HG03095 (cell line): Measurements from ENCODE around the gene FOXP1.

ENCODE experiments used
- ATAC-seq: cut with Tn5 transposase; IDR thresholded peaks from one replicate; pipeline ENCODE4 v1.9.1; 2021; ENCODE audit warnings: moderate library complexity; ENCODE audit not compliant: unreplicated experiment

FOXP1 gene

DNA sequence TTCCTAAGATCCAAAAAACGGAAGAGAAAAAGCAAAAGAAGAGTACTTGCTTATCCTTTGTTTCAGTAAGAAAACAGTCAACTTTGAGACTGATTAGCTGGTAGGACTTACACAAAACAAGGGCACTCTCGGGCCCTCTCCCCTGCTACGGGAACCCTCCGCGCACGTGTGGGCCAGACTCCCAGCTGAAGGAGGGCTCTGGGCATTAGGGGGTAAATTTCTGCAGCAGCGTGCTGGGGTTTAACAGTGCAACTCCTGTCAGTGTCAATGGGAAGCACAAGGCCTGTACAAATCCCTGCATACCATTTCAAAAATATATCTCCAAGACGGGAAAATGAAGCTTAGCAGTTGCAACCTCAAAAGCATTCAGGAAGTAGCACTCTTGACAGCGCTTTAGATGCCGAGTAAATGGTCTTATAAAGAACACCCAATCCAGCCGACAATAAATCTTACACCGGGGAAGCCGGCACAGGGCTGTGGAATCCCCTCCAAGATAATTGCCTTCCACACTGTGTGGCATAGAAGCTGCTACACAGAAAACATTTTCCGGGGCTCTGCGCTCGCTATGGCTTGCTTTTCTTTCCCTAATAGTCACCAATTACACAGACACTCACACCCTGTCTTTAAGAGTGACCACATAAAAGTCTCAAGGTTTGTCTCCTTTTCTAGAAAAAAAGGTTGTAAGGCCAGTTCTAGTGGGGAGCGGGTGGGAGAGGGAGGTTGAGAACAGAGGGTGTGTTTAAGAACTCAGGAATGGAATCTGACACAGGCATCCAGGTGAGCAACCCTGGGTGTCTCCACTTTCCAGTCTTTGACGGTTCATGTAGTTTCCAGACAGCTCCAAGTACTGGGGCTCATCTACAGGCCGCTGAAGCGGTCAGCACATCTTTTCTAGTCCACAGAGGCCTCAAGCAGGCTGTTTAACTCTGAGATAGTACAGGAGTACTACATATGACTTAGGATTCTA, 512.7 kb downstream of the FOXP1 start:
- no peak for ATAC-seq

GRCh38 chr3:71069797-71070196, 513.7 kb downstream of the FOXP1 start:
- ATAC-seq, result no peak

- ATAC-seq, result no peak
Observed at GRCh38 chr3:71067977-71068654, 515.4 kb downstream of the FOXP1 start.

- ATAC-seq, result no peak
Observed at GRCh38 chr3:71066849-71067261, 516.7 kb downstream of the FOXP1 start.

GRCh38 chr3:71066356-71066755, 517.2 kb downstream of the FOXP1 start:
- no peak for ATAC-seq

GRCh38 chr3:71065764-71066013, 517.8 kb downstream of the FOXP1 start:
- no peak for ATAC-seq

GRCh38 chr3:71064956-71065763, 518.4 kb downstream of the FOXP1 start:
- no peak for ATAC-seq

GRCh38 chr3:71064291-71064955, 519.1 kb downstream of the FOXP1 start:
- no peak for ATAC-seq

GRCh38 chr3:71063773-71064290, 519.7 kb downstream of the FOXP1 start:
- no peak for ATAC-seq

GRCh38 chr3:71062952-71063772, 520.4 kb downstream of the FOXP1 start:
- no peak for ATAC-seq

DNA sequence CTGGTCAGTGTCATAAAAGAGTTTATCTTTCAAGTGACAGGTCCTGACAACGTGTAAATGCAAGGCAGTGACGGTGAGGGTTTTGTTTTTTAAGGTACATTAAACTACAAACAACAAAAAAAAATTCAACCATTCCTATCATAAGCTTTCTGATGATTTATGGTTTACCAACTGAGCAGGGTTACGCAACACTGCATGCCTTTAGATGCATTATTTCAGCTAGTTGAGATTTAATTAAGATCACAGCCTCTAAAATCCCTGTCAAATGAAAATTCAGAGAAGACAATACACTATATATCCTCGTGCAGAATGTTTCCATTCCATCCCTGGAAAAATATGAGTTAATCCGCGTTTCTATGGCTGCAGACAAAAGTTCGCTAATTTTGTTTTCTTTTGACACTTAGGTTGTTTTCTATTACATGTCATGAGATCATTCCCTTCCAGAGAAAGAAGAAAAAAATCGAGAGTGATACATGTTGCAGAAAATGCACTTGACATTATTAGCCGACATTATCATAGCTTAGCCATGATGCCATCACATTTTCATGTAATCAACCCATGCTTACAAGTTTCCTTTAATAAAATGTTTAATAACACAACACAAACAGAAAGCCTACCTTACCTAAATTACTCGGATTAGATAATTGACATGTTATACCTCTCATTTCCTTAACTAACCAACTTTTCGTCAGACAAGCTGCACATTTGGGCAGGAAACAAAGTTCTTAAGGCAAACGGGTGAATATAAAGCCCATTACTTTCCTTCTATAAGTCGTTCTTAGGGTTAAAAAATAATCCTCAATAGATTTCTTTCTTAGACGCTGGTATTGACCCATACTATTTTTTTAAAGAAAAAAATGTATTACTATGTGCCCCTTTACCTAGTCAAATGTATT, 521.2 kb downstream of the FOXP1 start:
- ATAC-seq, result no peak

DNA sequence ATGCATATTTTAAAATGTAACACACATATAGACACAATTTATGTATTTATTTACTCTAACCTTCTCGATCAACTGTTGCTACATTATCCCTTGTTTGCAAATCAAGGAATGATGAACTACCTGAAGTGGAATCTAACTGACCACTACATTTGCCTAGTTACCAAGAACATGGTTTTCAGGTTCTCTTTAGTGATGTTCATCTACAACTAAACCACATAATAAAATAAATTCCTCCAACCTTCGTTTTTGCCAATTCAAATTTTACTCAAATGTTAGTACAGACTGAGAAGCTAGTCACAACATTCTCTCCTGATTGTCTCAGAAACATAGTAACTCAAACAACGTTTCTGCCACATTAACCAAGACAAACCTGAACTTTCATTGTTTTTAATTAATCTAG, 521.9 kb downstream of the FOXP1 start:
- ATAC-seq, result no peak

- ATAC-seq, result no peak
Observed at GRCh38 chr3:71061037-71061436, 522.5 kb downstream of the FOXP1 start.

DNA sequence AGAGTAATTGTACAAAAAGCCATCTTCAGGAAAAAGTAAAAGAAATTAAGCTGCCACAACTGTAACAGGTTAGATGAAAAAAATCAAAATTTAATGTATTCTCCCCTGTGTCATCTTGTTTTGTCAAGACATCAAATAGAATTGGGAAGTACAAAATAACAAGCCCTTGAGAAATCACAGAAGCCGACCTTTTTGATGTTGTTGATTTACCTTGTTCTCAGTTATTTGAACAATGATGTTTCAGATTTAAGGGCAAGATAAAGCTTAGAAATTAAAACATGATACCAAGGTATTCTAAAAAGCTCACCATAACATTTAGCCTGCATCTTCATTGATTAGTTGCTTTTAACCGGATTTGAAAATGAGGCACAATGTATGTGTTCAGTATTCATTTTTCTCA, 523.0 kb downstream of the FOXP1 start:
- ATAC-seq, result no peak

GRCh38 chr3:71057526-71057894, 526.0 kb downstream of the FOXP1 start:
- ATAC-seq, result no peak

GRCh38 chr3:71056327-71056726, 527.2 kb downstream of the FOXP1 start:
- ATAC-seq, result no peak

DNA sequence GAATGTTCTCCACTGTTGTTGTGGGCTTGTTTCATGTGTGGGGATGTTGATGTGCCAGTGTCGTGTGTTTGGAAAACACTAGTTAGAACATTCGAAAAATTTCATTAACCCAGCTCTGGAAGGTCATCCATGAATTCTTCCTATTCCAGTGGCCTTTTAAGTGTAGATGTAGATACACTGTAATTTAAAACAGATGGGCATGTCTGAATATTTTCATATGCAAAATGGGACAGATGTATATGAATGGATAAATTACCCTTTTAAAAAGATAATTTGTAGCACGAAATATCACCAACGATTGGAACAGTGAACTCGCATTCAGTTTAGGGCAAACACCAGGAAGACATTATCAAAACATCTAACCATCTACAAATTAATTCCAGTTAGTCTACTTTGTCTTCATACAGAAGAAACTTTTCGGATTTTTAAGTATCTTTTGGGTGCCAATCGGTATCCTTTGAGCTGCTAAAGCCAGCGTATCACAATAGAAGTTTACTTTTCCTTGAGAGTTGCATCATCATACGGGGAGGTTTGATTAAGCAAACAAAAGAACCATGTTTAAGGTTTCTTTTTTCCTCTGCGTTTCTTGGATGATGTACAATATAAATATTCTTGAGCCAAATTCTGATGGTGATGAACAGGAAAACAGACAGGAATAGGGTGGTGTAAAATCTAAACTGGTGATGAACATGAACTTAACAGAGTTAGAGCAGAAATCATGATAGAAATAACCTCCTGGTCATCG, 528.1 kb downstream of the FOXP1 start:
- no peak for ATAC-seq

DNA sequence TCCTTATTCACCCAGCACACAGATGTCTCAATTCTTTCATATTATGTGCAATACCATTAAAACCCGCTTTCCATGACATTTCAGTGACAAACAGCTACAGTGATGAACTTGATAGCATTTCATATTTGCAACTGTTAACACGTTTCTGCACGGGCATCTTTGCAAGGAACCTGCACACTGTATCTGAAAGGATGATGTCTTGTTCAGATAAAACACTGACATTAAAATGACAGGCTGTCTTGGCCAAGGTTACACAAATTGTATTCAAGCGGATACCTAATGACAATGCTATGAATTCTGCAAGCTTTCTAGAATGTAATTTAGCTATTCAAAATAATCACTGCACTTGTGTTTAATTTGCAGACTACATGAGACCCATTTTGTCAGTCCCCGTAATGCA, 529.2 kb downstream of the FOXP1 start:
- no peak for ATAC-seq
